Mesenchymal stem cell (in vitro differentiated cells and primary cell): ENCODE results near the gene STX2.

Source experiments
- DNase-seq: peaks from one replicate; pipeline ENCODE4 v3.0.0-alpha.2; 2013
- H2AFZ ChIP-seq: one replicate; pipeline ENCODE4 v1.6.1; 2013; ENCODE audit warnings: low read depth, mild to moderate bottlenecking, control low read depth, inconsistent platforms, low read length, moderate library complexity
- H2AK5ac ChIP-seq: 2 replicates; pipeline ENCODE4 v1.6.1; 2013; ENCODE audit warnings: low read length, moderate library complexity, mild to moderate bottlenecking, inconsistent platforms; ENCODE audit not compliant: severe bottlenecking
- H2BK120ac ChIP-seq: one replicate; pipeline ENCODE4 v1.6.1; 2013; ENCODE audit warnings: low read depth, mild to moderate bottlenecking, inconsistent platforms, low read length, moderate library complexity
- H2BK12ac ChIP-seq, 2 experiments: one replicate each; pipeline ENCODE4 v1.6.1; 2013; ENCODE audit warnings: inconsistent platforms in 2 of 2, low read length in 2 of 2, mild to moderate bottlenecking in 2 of 2, moderate library complexity in 2 of 2, control low read depth in 1 of 2
- H2BK15ac ChIP-seq: one replicate; pipeline ENCODE4 v1.6.1; 2013; ENCODE audit warnings: mild to moderate bottlenecking, low read depth, inconsistent platforms; ENCODE audit not compliant: poor library complexity, severe bottlenecking
- H2BK5ac ChIP-seq: 2 replicates; pipeline ENCODE4 v1.6.1; 2013; ENCODE audit warnings: low read depth, mild to moderate bottlenecking, low read length, control low read depth, inconsistent platforms; ENCODE audit not compliant: poor library complexity, severe bottlenecking
- H3K14ac ChIP-seq, 2 experiments: one replicate each; pipeline ENCODE4 v1.6.1; 2013; ENCODE audit warnings: inconsistent platforms in 2 of 2, low read length in 2 of 2, control low read depth in 1 of 2, mild to moderate bottlenecking in 1 of 2, moderate library complexity in 1 of 2
- H3K18ac ChIP-seq, 2 experiments: one replicate each; pipeline ENCODE4 v1.6.1; 2013; ENCODE audit warnings: inconsistent platforms in 2 of 2, low read length in 2 of 2, control low read depth in 1 of 2, low read depth in 1 of 2, mild to moderate bottlenecking in 1 of 2
- H3K23ac ChIP-seq, 2 experiments: one replicate each; pipeline ENCODE4 v1.6.1; 2013; ENCODE audit warnings: inconsistent platforms in 2 of 2, low read length in 2 of 2, mild to moderate bottlenecking in 2 of 2, moderate library complexity in 2 of 2, control low read depth in 1 of 2
- H3K27ac ChIP-seq: 2 replicates; pipeline ENCODE4 v1.5.1; 2013; ENCODE audit warnings: mild to moderate bottlenecking, moderate library complexity, low read length, control low read depth, inconsistent platforms; ENCODE audit not compliant: poor library complexity, severe bottlenecking
- H3K27me3 ChIP-seq, 2 experiments: 2 replicates each; pipeline versions ENCODE4 v1.6.1 to v1.7.0; 2013; ENCODE audit warnings: low read length in 2 of 2, mild to moderate bottlenecking in 2 of 2, moderate library complexity in 2 of 2, control low read depth in 1 of 2, inconsistent platforms in 1 of 2; ENCODE audit not compliant: control insufficient read depth in 1 of 2, insufficient read depth in 1 of 2
- H3K36me3 ChIP-seq, 2 experiments: 2 replicates each; pipeline versions ENCODE4 v1.6.1 to v1.7.0; 2013; ENCODE audit warnings: low read length in 2 of 2, control low read depth in 1 of 2, inconsistent platforms in 1 of 2, low read depth in 1 of 2, mild to moderate bottlenecking in 1 of 2; ENCODE audit not compliant: insufficient read depth in 2 of 2, control insufficient read depth in 1 of 2
- H3K4ac ChIP-seq, 2 experiments: one replicate each; pipeline ENCODE4 v1.6.1; 2013; ENCODE audit warnings: inconsistent platforms in 2 of 2, low read length in 2 of 2, mild to moderate bottlenecking in 2 of 2, moderate library complexity in 2 of 2, control low read depth in 1 of 2, low read depth in 1 of 2
- H3K4me1 ChIP-seq: 2 replicates; pipeline ENCODE4 v1.6.1; 2013; ENCODE audit warnings: low read depth, low read length, control low read depth; ENCODE audit not compliant: control insufficient read depth, insufficient read depth
- H3K4me2 ChIP-seq: 2 replicates; pipeline ENCODE4 v1.6.1; 2013; ENCODE audit warnings: low read length, mild to moderate bottlenecking, inconsistent platforms; ENCODE audit not compliant: poor library complexity, severe bottlenecking
- H3K4me3 ChIP-seq, 2 experiments: 2 replicates each; pipeline versions ENCODE4 v1.5.1 to v1.7.0; 2013; ENCODE audit warnings: low read length in 2 of 2, mild to moderate bottlenecking in 2 of 2, control low read depth in 1 of 2, low read depth in 1 of 2; ENCODE audit not compliant: insufficient read depth in 1 of 2
- H3K79me1 ChIP-seq: replicated peaks from 2 replicates; pipeline ENCODE4 v1.6.1; 2013; ENCODE audit warnings: mild to moderate bottlenecking, control low read depth, low read length, inconsistent platforms; ENCODE audit not compliant: poor library complexity, severe bottlenecking
- H3K9ac ChIP-seq: 2 replicates; pipeline ENCODE4 v1.7.0; 2013; ENCODE audit warnings: mild to moderate bottlenecking, low read length, moderate library complexity
- H3K9me3 ChIP-seq: 2 replicates; pipeline ENCODE4 v1.7.0; 2013; ENCODE audit warnings: mild to moderate bottlenecking, low read length; ENCODE audit not compliant: control insufficient read depth
- H4K8ac ChIP-seq: one replicate; pipeline ENCODE4 v1.6.1; 2013; ENCODE audit warnings: inconsistent platforms, mild to moderate bottlenecking, low read length, moderate library complexity
- H4K91ac ChIP-seq: one replicate; pipeline ENCODE4 v1.6.1; 2013; ENCODE audit warnings: mild to moderate bottlenecking, low read length, inconsistent platforms
- WGBS: methylation state at CpG from one replicate; pipeline ENCODE4 v1.1.7; 2013; ENCODE audit warnings: mixed read lengths; 5-methylcytosine and 5-hydroxymethylcytosine counted together

Gene STX2

DNA sequence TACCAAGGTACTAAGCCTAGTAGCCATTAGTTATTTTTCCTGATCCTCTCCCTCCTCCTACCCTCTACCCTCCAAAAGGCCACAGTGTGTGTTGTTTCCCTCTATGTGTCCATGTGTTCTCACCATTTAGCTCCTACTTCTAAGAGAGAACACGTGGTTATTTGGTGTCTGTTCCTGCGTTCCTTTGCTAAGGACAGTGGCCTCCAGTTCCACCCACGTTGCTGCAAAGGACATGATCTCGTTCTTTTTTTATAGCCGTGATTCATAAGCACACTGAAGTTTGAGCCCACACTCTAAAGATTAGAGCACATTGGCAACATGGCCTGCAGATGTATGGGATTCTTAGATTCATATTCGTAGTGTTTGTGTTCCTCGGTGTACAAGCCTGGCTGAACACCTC, 8.1 kb upstream of the STX2 start:
- Histone ChIP-seq H4K91ac (no peak overlapping the region), H3K27me3 (no peaks in the 10 kb centered on the region)

DNA sequence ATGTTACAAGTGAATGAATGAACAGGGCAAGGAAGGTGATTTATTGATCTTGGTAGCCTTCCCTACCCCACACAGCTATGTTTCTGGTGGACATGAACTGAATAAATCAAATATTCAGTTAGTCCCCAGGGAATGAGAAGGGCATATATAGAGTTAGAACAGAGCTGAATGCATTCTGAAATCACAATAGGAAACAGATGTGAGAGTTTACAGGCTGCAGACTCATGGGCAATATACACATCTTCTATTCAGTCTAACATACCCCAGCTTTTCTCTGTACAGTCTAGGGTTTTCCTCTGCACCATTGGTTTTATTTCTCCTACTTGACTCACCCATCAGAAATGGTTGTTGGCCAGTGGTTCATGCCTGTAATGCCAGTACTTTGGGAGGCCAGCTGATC, 7.3 kb upstream of the STX2 start:
- H3K27ac ChIP-seq = no peak overlapping the region
- no peak overlapping the region for H3K4ac ChIP-seq
- H3K9ac ChIP-seq = no peak overlapping the region
- no peak overlapping the region for H2BK12ac ChIP-seq
- no peaks in the 10 kb centered on the region for H3K4me1 ChIP-seq
- no peak overlapping the region for H2BK120ac ChIP-seq
- H3K18ac ChIP-seq = no peak overlapping the region
- no peaks in the 10 kb centered on the region for H3K36me3 ChIP-seq
- no peak overlapping the region for H4K8ac ChIP-seq
- H3K14ac ChIP-seq = no peak overlapping the region
- no peak overlapping the region for H3K4me2 ChIP-seq
- no peak overlapping the region for H4K91ac ChIP-seq
- no peaks in the 10 kb centered on the region for H3K9me3 ChIP-seq
- no peak overlapping the region for H3K4me3 ChIP-seq
- no peak overlapping the region for H2AK5ac ChIP-seq
- no peaks in the 10 kb centered on the region for H3K27me3 ChIP-seq
- DNase-seq = no peak
- no peak overlapping the region for H3K23ac ChIP-seq
- no peak overlapping the region for H2AFZ ChIP-seq
- H2BK5ac ChIP-seq = no peak overlapping the region
- no peaks in the 10 kb centered on the region for H3K79me1 ChIP-seq
- H2BK15ac ChIP-seq = no peak overlapping the region

More for the DNA sequence above, 8.1 kb upstream of the STX2 start:
- no peak overlapping the region for H3K18ac ChIP-seq
- no peaks in the 10 kb centered on the region for H3K79me1 ChIP-seq
- H2BK120ac ChIP-seq = no peak overlapping the region
- no peak overlapping the region for H3K23ac ChIP-seq
- WGBS = 75% methylated on average over 7 of the region's 7 CpGs
- no peak overlapping the region for H4K8ac ChIP-seq
- H2BK5ac ChIP-seq = no peak overlapping the region
- no peaks in the 10 kb centered on the region for H3K36me3 ChIP-seq
- H3K14ac ChIP-seq = no peak overlapping the region
- H3K4me3 ChIP-seq = no peak overlapping the region
- H2AK5ac ChIP-seq = no peak overlapping the region
- no peak overlapping the region for H3K9ac ChIP-seq
- H2BK15ac ChIP-seq = no peak overlapping the region
- H3K4me1 ChIP-seq = peaks cover 2% of the 10 kb centered on the region
- H2BK12ac ChIP-seq = no peak overlapping the region
- H3K4me2 ChIP-seq = no peak overlapping the region
- H3K27ac ChIP-seq = no peak overlapping the region
- H3K4ac ChIP-seq = no peak overlapping the region
- no peaks in the 10 kb centered on the region for H3K9me3 ChIP-seq
- DNase-seq = no peak
- no peak overlapping the region for H2AFZ ChIP-seq

DNA sequence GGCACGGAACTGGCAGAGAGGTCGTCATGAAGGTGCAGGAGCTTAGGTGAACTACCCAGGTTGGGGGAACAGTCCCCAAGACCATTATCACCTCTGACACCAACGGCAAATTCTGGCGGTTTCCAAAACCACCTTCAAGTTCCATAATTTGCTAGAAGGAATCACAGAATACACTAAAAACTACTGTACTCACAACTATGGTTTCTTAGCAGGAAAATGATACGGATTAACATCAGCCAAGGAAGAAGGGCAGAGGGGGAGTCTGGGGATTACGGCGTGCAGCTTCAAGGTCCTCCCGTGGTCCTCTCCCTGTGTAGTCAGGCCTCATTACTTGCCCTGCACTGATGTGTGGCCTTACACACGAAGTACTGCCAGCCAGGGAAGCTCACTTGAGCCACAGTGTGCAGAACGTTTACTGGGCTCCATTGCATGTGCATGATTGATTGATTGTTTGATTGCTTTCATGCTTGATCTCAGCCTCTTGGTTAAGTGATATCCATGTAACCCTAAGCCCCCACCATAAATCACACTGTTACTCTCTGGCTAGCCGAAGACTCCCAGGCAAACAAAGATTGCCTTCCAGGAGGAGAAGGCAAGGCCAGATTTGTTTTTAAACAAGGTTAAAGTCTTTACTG, 837 bp upstream of the STX2 start:
- Histone ChIP-seq H3K4me1 (peaks cover 16% of the 10 kb centered on the region), H3K23ac (no peak overlapping the region), H3K14ac (no peak overlapping the region), H3K9ac (peak overlapping the region; percentile 70), H2BK15ac (no peak overlapping the region), H4K91ac (no peak overlapping the region), H2BK5ac (no peak overlapping the region), H3K18ac (no peak overlapping the region), H2BK120ac (no peak overlapping the region), H2BK12ac (no peak overlapping the region), H3K4me3 (peak overlapping the region in 1 of 2 experiments; percentile 80), H3K27me3 (no peaks in the 10 kb centered on the region), H4K8ac (peak overlapping the region; percentile 59), H2AK5ac (no peak overlapping the region), H3K27ac (no peak overlapping the region), H3K4me2 (peak overlapping the region; percentile 86), H3K4ac (no peak overlapping the region), H3K79me1 (peaks cover 11% of the 10 kb centered on the region), H3K9me3 (no peaks in the 10 kb centered on the region), H3K36me3 (no peaks in the 10 kb centered on the region), H2AFZ (peak overlapping the region; percentile 6)
- DNase-seq = no peak
- WGBS = 79% methylated on average over 8 of the region's 11 CpGs

DNA sequence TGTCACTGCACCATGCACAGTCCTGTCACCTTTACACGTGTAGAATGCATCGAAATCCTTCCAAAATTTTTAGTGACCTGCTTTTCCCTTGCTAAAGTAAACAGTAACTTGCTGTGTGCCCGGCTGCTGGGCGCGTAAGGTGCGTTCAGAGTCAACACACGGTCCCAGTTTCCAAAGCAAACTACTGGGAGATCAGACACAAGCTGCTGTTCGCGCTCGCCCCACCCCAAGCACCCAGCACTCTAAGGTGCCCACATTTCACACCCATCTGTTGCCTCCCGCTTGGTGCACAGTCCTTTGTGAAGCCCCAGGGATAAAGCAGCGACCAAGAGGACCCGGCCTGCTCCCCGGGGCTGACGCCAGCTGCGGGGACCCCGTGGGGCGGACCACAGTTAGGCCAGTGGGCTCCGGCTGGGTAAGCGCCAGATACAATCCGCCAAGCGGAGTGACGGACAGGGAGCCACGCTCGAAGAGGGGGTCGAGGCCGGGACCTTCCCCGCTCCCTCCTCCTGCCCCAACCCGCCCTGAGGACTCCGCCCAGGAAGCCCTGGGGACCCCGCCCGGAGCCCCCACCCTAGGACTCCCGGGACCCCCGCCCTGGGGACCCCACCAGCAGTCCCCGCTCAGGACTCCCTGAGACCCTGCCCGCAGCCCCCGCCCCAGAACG, 633 bp downstream of the STX2 start:
- no peak overlapping the region for H3K23ac ChIP-seq
- peak overlapping the region in 1 of 2 experiments; percentile 39 for H2BK12ac ChIP-seq
- peak; percentile 38 for DNase-seq
- no peaks in the 10 kb centered on the region for H3K9me3 ChIP-seq
- no peak overlapping the region for H2AK5ac ChIP-seq
- peak overlapping the region; percentile 12 for H2BK5ac ChIP-seq
- H2BK120ac ChIP-seq = peak overlapping the region; percentile 95
- peak overlapping the region in 1 of 2 experiments; percentile 89 for H3K4ac ChIP-seq
- peaks cover 18% of the 10 kb centered on the region for H3K79me1 ChIP-seq
- peaks cover 0 to 4% of the 10 kb centered on the region in 2 experiments for H3K36me3 ChIP-seq
- peak overlapping the region; percentile 81 to 96 for H3K18ac ChIP-seq
- H3K4me3 ChIP-seq = peak overlapping the region; percentile 91 to 94
- H2BK15ac ChIP-seq = no peak overlapping the region
- H3K14ac ChIP-seq = peak overlapping the region in 1 of 2 experiments; percentile 95
- no peaks in the 10 kb centered on the region for H3K27me3 ChIP-seq
- H3K9ac ChIP-seq = peak overlapping the region; percentile 91
- 4% methylated on average over 24 of the region's 38 CpGs for WGBS
- peaks cover 16% of the 10 kb centered on the region for H3K4me1 ChIP-seq
- H4K91ac ChIP-seq = no peak overlapping the region
- H3K4me2 ChIP-seq = peak overlapping the region; percentile 93
- peak overlapping the region; percentile 61 for H4K8ac ChIP-seq
- H3K27ac ChIP-seq = no peak overlapping the region
- H2AFZ ChIP-seq = peak overlapping the region; percentile 92
